GM23338 (cell line): ENCODE measurements around the gene PCDHGB4. TPM values are rescaled to one million over a fixed set of nuclear protein-coding genes. Genes with fewer than 3 reads are reported as not detected.
A peak's percentile ranks its signal among the peaks of the same experiment; 100 is the strongest.

Source experiments
- ATAC-seq: fragments of 200-7000 bp; cut with Tn5 transposase; 3 replicates; pipeline ENCODE4 v1.9.1; 2020
- DNase-seq: peaks from one replicate; pipeline ENCODE4 v3.0.0-alpha.2; 2015; ENCODE audit warnings: low spot score
- H2AFZ ChIP-seq: fragments of 200-600 bp; sonication (generic); 2 replicates; pipeline ENCODE4 v1.8.0; 2016; ENCODE audit warnings: antibody characterized with exemption, mild to moderate bottlenecking, moderate library complexity
- H3F3A ChIP-seq: fragments of 200-600 bp; sonication (generic); replicated peaks from 2 replicates; pipeline ENCODE4 v1.8.0; 2017; ENCODE audit warnings: antibody characterized with exemption, mixed run types, low read depth
- H3K27ac ChIP-seq: fragments of 200-600 bp; sonication (generic); 2 replicates; pipeline ENCODE4 v1.6.1; 2016; ENCODE audit warnings: low read depth
- H3K27me3 ChIP-seq: fragments of 200-600 bp; sonication (generic); 2 replicates; pipeline ENCODE4 v1.8.0; 2016; ENCODE audit warnings: mild to moderate bottlenecking, mixed run types, moderate library complexity; ENCODE audit not compliant: insufficient read depth
- H3K36me3 ChIP-seq: fragments of 200-600 bp; sonication (generic); 2 replicates; pipeline ENCODE4 v1.8.0; 2016; ENCODE audit warnings: mild to moderate bottlenecking; ENCODE audit not compliant: insufficient read depth
- H3K4me1 ChIP-seq: fragments of 200-600 bp; sonication (generic); 2 replicates; pipeline ENCODE4 v1.8.0; 2016; ENCODE audit warnings: mild to moderate bottlenecking, moderate library complexity; ENCODE audit not compliant: insufficient read depth
- H3K4me2 ChIP-seq: fragments of 200-600 bp; sonication (generic); 2 replicates; pipeline ENCODE4 v1.7.1; 2017; ENCODE audit warnings: mixed run types
- H3K4me3 ChIP-seq: fragments of 200-600 bp; sonication (generic); 2 replicates; pipeline ENCODE4 v1.6.1; 2016; ENCODE audit warnings: mixed run types
- H3K79me2 ChIP-seq: fragments of 200-600 bp; sonication (generic); replicated peaks from 2 replicates; pipeline ENCODE4 v1.8.0; 2017; ENCODE audit warnings: mild to moderate bottlenecking; ENCODE audit not compliant: insufficient read depth
- H3K9me2 ChIP-seq: fragments of 200-600 bp; sonication (generic); 2 replicates; pipeline ENCODE4 v1.8.0; 2017; ENCODE audit not compliant: insufficient read depth
- H4K20me1 ChIP-seq: fragments of 200-600 bp; sonication (generic); replicated peaks from 2 replicates; pipeline ENCODE4 v1.8.0; 2017; ENCODE audit warnings: mild to moderate bottlenecking; ENCODE audit not compliant: insufficient read depth
- H3K27ac Mint-ChIP-seq: 2 replicates; pipeline ENCODE4 v1.8.0; 2020; ENCODE audit warnings: inconsistent platforms, mild to moderate bottlenecking, moderate library complexity, mixed read lengths
- H3K27me3 Mint-ChIP-seq: 3 replicates; pipeline ENCODE4 v1.8.0; 2022; ENCODE audit warnings: low read depth, mild to moderate bottlenecking, moderate library complexity, mixed read lengths, inconsistent platforms; ENCODE audit not compliant: insufficient read depth, poor library complexity
- H3K36me3 Mint-ChIP-seq: 3 replicates; pipeline ENCODE4 v1.8.0; 2021; ENCODE audit warnings: low read depth, mild to moderate bottlenecking, inconsistent platforms, moderate library complexity, mixed read lengths
- H3K4me1 Mint-ChIP-seq: 3 replicates; pipeline ENCODE4 v1.8.0; 2020; ENCODE audit warnings: mild to moderate bottlenecking, inconsistent platforms, mixed read lengths
- H3K4me3 Mint-ChIP-seq: 3 replicates; pipeline ENCODE4 v1.8.0; 2021; ENCODE audit warnings: moderate library complexity, mild to moderate bottlenecking, inconsistent platforms, mixed read lengths
- H3K9me3 Mint-ChIP-seq: 3 replicates; pipeline ENCODE4 v1.8.0; 2020; ENCODE audit warnings: moderate library complexity, mild to moderate bottlenecking, inconsistent platforms, mixed read lengths
- CREB1 ChIP-seq: fragments of 250-450 bp; sonication (Bioruptor Pico); IDR thresholded peaks from 2 replicates; pipeline ENCODE4 v1.5.0; 2020; ENCODE audit warnings: low read depth, mild to moderate bottlenecking, moderate library complexity
- EZH2 ChIP-seq: fragments of 200-600 bp; sonication (generic); IDR thresholded peaks from one replicate; pipeline ENCODE4 v1.8.0; 2017; ENCODE audit warnings: antibody characterized with exemption, mild to moderate bottlenecking, low read depth; ENCODE audit not compliant: unreplicated experiment
- EZH2phosphoT487 ChIP-seq: fragments of 200-600 bp; sonication (generic); IDR thresholded peaks from one replicate; pipeline ENCODE4 v1.8.1; 2018; ENCODE audit warnings: antibody characterized with exemption; ENCODE audit not compliant: unreplicated experiment
- JUNB ChIP-seq: IDR thresholded peaks from one replicate; pipeline ENCODE4 v1.6.1; 2016; ENCODE audit warnings: antibody characterized with exemption; ENCODE audit not compliant: unreplicated experiment
- NANOG ChIP-seq: IDR thresholded peaks from 2 replicates; pipeline ENCODE4 v1.6.1; 2016; ENCODE audit warnings: antibody characterized with exemption, borderline replicate concordance
- POLR2AphosphoS5 ChIP-seq: IDR thresholded peaks from 2 replicates; pipeline ENCODE4 v1.6.1; 2016; ENCODE audit warnings: antibody characterized with exemption, low read depth
- STAT1 ChIP-seq: IDR thresholded peaks from one replicate; pipeline ENCODE4 v1.6.1; 2016; ENCODE audit warnings: antibody characterized with exemption; ENCODE audit not compliant: unreplicated experiment
- ZNF114 ChIP-seq: fragments of 250-450 bp; sonication (Bioruptor Pico); IDR thresholded peaks from 2 replicates; pipeline ENCODE4 v1.5.0; 2020; ENCODE audit warnings: mild to moderate bottlenecking, moderate library complexity
- ZNF331 ChIP-seq: fragments of 250-450 bp; sonication (Bioruptor Pico); IDR thresholded peaks from 2 replicates; pipeline ENCODE4 v1.5.0; 2020; ENCODE audit warnings: low read depth, mild to moderate bottlenecking, moderate library complexity
- polyA plus RNA-seq: library from polyadenylated mRNA; unstranded; fragments of >200 nt; fragmentation: Nextera tagmentation; extraction: Ambion mirVana; gene quantifications from 2 replicates; pipeline ENCODE4 v1.2.1, GENCODE V29; 2016
- total RNA-seq: library from RNA; depleted of rRNA; stranded (reverse); fragments of >200 nt; shearing (Covaris generic); gene quantifications from 2 replicates; pipeline ENCODE4 v1.2.3, GENCODE V29; 2014
- TF ChIP-seq, protein P1 (sequence below): fragments of 250-450 bp; sonication (Bioruptor Pico); IDR thresholded peaks from 2 replicates; pipeline ENCODE4 v1.5.0; 2020; ENCODE audit warnings: mild to moderate bottlenecking, moderate library complexity
- TF ChIP-seq, protein P2 (sequence below): IDR thresholded peaks from 2 replicates; pipeline ENCODE4 v1.6.1; 2016; ENCODE audit warnings: antibody characterized with exemption
- TF ChIP-seq, protein P3 (sequence below): IDR thresholded peaks from one replicate; pipeline ENCODE4 v1.6.1; 2018; ENCODE audit warnings: antibody characterized with exemption; ENCODE audit not compliant: unreplicated experiment
- TF ChIP-seq, protein P4 (sequence below), 2 experiments: fragments of 200-600 bp in 1 of 2; sonication (generic) in 1 of 2; conservative IDR thresholded peaks; 2 replicates each; pipeline versions ENCODE4 v1.5.1 to v1.6.1; 2016 to 2017; ENCODE audit warnings: antibody characterized with exemption in 2 of 2, low read depth in 2 of 2, mild to moderate bottlenecking in 2 of 2, moderate library complexity in 1 of 2

PCDHGB4 gene
- total and polyA plus RNA-seq, 2 experiments from 2014 or later = 3.5 to 16.6 TPM

DNA sequence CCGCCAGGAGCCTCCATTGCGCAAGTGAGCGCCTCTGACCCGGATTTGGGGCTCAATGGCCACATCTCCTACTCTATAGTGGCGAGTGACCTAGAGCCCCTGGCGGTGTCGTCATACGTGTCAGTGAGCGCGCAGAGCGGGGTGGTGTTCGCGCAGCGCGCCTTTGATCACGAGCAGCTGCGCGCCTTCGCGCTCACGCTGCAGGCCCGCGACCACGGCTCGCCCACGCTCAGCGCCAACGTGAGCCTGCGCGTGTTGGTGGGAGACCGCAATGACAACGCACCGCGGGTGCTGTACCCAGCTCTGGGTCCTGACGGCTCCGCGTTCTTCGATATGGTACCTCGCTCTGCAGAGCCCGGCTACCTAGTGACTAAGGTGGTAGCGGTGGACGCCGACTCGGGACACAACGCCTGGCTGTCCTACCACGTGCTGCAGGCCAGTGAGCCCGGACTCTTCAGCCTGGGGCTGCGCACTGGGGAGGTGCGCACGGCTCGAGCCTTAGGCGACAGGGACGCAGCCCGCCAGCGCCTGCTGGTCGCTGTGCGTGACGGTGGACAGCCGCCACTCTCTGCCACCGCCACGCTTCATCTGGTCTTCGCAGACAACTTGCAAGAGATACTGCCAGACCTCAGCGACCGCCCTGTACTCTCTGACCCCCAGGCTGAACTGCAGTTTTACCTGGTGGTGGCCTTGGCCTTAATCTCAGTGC, 22.3 kb downstream of the PCDHGB4 start:
- TF ChIP-seq, protein P1, sequence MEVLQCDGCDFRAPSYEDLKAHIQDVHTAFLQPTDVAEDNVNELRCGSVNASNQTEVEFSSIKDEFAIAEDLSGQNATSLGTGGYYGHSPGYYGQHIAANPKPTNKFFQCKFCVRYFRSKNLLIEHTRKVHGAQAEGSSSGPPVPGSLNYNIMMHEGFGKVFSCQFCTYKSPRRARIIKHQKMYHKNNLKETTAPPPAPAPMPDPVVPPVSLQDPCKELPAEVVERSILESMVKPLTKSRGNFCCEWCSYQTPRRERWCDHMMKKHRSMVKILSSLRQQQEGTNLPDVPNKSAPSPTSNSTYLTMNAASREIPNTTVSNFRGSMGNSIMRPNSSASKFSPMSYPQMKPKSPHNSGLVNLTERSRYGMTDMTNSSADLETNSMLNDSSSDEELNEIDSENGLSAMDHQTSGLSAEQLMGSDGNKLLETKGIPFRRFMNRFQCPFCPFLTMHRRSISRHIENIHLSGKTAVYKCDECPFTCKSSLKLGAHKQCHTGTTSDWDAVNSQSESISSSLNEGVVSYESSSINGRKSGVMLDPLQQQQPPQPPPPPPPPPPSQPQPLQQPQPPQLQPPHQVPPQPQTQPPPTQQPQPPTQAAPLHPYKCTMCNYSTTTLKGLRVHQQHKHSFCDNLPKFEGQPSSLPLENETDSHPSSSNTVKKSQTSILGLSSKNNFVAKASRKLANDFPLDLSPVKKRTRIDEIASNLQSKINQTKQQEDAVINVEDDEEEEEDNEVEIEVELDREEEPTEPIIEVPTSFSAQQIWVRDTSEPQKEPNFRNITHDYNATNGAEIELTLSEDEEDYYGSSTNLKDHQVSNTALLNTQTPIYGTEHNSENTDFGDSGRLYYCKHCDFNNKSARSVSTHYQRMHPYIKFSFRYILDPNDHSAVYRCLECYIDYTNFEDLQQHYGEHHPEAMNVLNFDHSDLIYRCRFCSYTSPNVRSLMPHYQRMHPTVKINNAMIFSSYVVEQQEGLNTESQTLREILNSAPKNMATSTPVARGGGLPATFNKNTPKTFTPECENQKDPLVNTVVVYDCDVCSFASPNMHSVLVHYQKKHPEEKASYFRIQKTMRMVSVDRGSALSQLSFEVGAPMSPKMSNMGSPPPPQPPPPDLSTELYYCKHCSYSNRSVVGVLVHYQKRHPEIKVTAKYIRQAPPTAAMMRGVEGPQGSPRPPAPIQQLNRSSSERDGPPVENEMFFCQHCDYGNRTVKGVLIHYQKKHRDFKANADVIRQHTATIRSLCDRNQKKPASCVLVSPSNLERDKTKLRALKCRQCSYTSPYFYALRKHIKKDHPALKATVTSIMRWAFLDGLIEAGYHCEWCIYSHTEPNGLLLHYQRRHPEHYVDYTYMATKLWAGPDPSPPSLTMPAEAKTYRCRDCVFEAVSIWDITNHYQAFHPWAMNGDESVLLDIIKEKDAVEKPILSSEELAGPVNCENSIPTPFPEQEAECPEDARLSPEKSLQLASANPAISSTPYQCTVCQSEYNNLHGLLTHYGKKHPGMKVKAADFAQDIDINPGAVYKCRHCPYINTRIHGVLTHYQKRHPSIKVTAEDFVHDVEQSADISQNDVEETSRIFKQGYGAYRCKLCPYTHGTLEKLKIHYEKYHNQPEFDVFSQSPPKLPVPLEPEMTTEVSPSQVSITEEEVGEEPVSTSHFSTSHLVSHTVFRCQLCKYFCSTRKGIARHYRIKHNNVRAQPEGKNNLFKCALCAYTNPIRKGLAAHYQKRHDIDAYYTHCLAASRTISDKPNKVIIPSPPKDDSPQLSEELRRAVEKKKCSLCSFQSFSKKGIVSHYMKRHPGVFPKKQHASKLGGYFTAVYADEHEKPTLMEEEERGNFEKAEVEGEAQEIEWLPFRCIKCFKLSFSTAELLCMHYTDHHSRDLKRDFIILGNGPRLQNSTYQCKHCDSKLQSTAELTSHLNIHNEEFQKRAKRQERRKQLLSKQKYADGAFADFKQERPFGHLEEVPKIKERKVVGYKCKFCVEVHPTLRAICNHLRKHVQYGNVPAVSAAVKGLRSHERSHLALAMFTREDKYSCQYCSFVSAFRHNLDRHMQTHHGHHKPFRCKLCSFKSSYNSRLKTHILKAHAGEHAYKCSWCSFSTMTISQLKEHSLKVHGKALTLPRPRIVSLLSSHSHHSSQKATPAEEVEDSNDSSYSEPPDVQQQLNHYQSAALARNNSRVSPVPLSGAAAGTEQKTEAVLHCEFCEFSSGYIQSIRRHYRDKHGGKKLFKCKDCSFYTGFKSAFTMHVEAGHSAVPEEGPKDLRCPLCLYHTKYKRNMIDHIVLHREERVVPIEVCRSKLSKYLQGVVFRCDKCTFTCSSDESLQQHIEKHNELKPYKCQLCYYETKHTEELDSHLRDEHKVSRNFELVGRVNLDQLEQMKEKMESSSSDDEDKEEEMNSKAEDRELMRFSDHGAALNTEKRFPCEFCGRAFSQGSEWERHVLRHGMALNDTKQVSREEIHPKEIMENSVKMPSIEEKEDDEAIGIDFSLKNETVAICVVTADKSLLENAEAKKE (CRISPR knock-in tag) = no peak
- TF ChIP-seq JUNB = no peak
- TF ChIP-seq CREB1 (CRISPR knock-in tag) = no peak
- no peak for TF ChIP-seq ZNF331 (CRISPR knock-in tag)
- TF ChIP-seq, protein P2, sequence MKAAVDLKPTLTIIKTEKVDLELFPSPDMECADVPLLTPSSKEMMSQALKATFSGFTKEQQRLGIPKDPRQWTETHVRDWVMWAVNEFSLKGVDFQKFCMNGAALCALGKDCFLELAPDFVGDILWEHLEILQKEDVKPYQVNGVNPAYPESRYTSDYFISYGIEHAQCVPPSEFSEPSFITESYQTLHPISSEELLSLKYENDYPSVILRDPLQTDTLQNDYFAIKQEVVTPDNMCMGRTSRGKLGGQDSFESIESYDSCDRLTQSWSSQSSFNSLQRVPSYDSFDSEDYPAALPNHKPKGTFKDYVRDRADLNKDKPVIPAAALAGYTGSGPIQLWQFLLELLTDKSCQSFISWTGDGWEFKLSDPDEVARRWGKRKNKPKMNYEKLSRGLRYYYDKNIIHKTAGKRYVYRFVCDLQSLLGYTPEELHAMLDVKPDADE = no peak
- no peak for TF ChIP-seq ZNF114 (CRISPR knock-in tag)
- no peak for TF ChIP-seq STAT1
- TF ChIP-seq POLR2AphosphoS5 = no peak
- TF ChIP-seq, protein P3, sequence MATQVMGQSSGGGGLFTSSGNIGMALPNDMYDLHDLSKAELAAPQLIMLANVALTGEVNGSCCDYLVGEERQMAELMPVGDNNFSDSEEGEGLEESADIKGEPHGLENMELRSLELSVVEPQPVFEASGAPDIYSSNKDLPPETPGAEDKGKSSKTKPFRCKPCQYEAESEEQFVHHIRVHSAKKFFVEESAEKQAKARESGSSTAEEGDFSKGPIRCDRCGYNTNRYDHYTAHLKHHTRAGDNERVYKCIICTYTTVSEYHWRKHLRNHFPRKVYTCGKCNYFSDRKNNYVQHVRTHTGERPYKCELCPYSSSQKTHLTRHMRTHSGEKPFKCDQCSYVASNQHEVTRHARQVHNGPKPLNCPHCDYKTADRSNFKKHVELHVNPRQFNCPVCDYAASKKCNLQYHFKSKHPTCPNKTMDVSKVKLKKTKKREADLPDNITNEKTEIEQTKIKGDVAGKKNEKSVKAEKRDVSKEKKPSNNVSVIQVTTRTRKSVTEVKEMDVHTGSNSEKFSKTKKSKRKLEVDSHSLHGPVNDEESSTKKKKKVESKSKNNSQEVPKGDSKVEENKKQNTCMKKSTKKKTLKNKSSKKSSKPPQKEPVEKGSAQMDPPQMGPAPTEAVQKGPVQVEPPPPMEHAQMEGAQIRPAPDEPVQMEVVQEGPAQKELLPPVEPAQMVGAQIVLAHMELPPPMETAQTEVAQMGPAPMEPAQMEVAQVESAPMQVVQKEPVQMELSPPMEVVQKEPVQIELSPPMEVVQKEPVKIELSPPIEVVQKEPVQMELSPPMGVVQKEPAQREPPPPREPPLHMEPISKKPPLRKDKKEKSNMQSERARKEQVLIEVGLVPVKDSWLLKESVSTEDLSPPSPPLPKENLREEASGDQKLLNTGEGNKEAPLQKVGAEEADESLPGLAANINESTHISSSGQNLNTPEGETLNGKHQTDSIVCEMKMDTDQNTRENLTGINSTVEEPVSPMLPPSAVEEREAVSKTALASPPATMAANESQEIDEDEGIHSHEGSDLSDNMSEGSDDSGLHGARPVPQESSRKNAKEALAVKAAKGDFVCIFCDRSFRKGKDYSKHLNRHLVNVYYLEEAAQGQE = no peak
- TF ChIP-seq EZH2 = no peak
- no peak for TF ChIP-seq EZH2phosphoT487
- no peak for TF ChIP-seq NANOG
- TF ChIP-seq, protein P4, sequence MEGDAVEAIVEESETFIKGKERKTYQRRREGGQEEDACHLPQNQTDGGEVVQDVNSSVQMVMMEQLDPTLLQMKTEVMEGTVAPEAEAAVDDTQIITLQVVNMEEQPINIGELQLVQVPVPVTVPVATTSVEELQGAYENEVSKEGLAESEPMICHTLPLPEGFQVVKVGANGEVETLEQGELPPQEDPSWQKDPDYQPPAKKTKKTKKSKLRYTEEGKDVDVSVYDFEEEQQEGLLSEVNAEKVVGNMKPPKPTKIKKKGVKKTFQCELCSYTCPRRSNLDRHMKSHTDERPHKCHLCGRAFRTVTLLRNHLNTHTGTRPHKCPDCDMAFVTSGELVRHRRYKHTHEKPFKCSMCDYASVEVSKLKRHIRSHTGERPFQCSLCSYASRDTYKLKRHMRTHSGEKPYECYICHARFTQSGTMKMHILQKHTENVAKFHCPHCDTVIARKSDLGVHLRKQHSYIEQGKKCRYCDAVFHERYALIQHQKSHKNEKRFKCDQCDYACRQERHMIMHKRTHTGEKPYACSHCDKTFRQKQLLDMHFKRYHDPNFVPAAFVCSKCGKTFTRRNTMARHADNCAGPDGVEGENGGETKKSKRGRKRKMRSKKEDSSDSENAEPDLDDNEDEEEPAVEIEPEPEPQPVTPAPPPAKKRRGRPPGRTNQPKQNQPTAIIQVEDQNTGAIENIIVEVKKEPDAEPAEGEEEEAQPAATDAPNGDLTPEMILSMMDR (conservative IDR thresholded peaks at IDR 0.05; ENCODE audit: low read depth in 2 of 2) = no peak
- Histone ChIP-seq H3K4me1 (peaks cover 5% of the 10 kb centered on the region), H3K9me2 (no peaks in the 10 kb centered on the region), H2AFZ (no peak overlapping the region), H3K27me3 (peaks cover 8% of the 10 kb centered on the region), H3K36me3 (no peaks in the 10 kb centered on the region), H3K27ac (no peak overlapping the region), H3K4me3 (no peak overlapping the region), H4K20me1 (peaks cover 7% of the 10 kb centered on the region; the same call in 1 of the 2 replicates), H3K4me2 (no peak overlapping the region), H3K79me2 (0 out of 2 replicates have a peak, but pooled peaks cover 4% of the 10 kb centered on the region), H3F3A (no peaks in the 10 kb centered on the region)
- H3K4me1 Mint-ChIP-seq = peaks cover 8% of the 10 kb centered on the region
- H3K9me3 Mint-ChIP-seq = peaks cover 37% of the 10 kb centered on the region
- peaks cover 15% of the 10 kb centered on the region for H3K27me3 Mint-ChIP-seq
- H3K27ac Mint-ChIP-seq = no peak overlapping the region
- H3K4me3 Mint-ChIP-seq = peak overlapping the region; percentile 28; the same call in 1 of the 3 replicates
- no peak for ATAC-seq
- DNase-seq = no peak
- H3K36me3 Mint-ChIP-seq = peaks cover 39% of the 10 kb centered on the region
